HUDEP-2 (cell line): ENCODE measurements around the gene TMEM11.

Experiments used
- DNase-seq, 76 experiments: peaks; one replicate each; lab custom pipeline; 2025; ENCODE audit not compliant: unreplicated experiment in 76 of 76; lab: John Stamatoyannopoulos, UW

The TMEM11 gene

GRCh38 chr17:21186399-21187187, 27.4 kb downstream of the TMEM11 start:
- DNase-seq, result no peak

- no peak for DNase-seq
Measured at GRCh38 chr17:21185061-21185460, 28.9 kb downstream of the TMEM11 start.

- no peak for DNase-seq
Measured at GRCh38 chr17:21184570-21184969, 29.4 kb downstream of the TMEM11 start.

- DNase-seq, result no peak
Measured at GRCh38 chr17:21183468-21183867, 30.5 kb downstream of the TMEM11 start.

- DNase-seq, result no peak
Measured at GRCh38 chr17:21177854-21178600, 35.9 kb downstream of the TMEM11 start.

- DNase-seq, result no peak
Measured at GRCh38 chr17:21177401-21177800, 36.6 kb downstream of the TMEM11 start.

- no peak for DNase-seq
Measured at GRCh38 chr17:21176773-21177395, 37.1 kb downstream of the TMEM11 start.

- no peak for DNase-seq
Measured at GRCh38 chr17:21174713-21175112, 39.2 kb downstream of the TMEM11 start.

GRCh38 chr17:21174186-21174585, 39.8 kb downstream of the TMEM11 start:
- DNase-seq, result no peak

- no peak for DNase-seq
Measured at GRCh38 chr17:21173543-21173942, 40.4 kb downstream of the TMEM11 start.

- DNase-seq, result peak in 6 of 76 experiments; percentile 6 to 35 (median 24)
Measured at GRCh38 chr17:21172846-21173245, 41.1 kb downstream of the TMEM11 start.

- no peak for DNase-seq
Measured at GRCh38 chr17:21171970-21172510, 41.9 kb downstream of the TMEM11 start.

GRCh38 chr17:21171309-21171922, 42.5 kb downstream of the TMEM11 start:
- no peak for DNase-seq

GRCh38 chr17:21170809-21171208, 43.2 kb downstream of the TMEM11 start:
- DNase-seq, result no peak

GRCh38 chr17:21169496-21169895, 44.5 kb downstream of the TMEM11 start:
- DNase-seq, result no peak

- DNase-seq, result no peak
Measured at GRCh38 chr17:21168555-21168865, 45.5 kb downstream of the TMEM11 start.

GRCh38 chr17:21167303-21167702, 46.7 kb downstream of the TMEM11 start:
- no peak for DNase-seq

GRCh38 chr17:21166595-21167210, 47.3 kb downstream of the TMEM11 start:
- DNase-seq, result no peak

GRCh38 chr17:21165922-21166594, 47.9 kb downstream of the TMEM11 start:
- no peak for DNase-seq

- DNase-seq, result no peak
Measured at GRCh38 chr17:21164620-21165019, 49.3 kb downstream of the TMEM11 start.
